ENCODE results near the gene SEMA3A. TPM values are rescaled to one million over a fixed set of nuclear protein-coding genes. Genes with fewer than 3 reads are reported as not detected.

Gene SEMA3A
- polyA plus RNA-seq, 1 donor from 2014 or later, result 22.8 TPM

- H3K4me2 ChIP-seq (ENCODE audit: low read length), result no peak overlapping the region
Measured at GRCh38 chr7:84104826-84105225, 89.8 kb downstream of the SEMA3A start.

GRCh38 chr7:84102213-84102612, 92.4 kb downstream of the SEMA3A start:
- H3F3A ChIP-seq (ENCODE audit: insufficient read depth, low read length, poor library complexity, severe bottlenecking), result no peaks in the 10 kb centered on the region
- H3K27me3 ChIP-seq (ENCODE audit: insufficient read depth, low read depth, low read length), result no peaks in the 10 kb centered on the region
- H2AFZ ChIP-seq (ENCODE audit: low read depth, low read length), result no peak overlapping the region
- no peaks in the 10 kb centered on the region for H3K9me2 ChIP-seq (ENCODE audit: insufficient read depth, low read length)
- no peak overlapping the region for H3K4me3 ChIP-seq (ENCODE audit: low read length)
- no peaks in the 10 kb centered on the region for H4K20me1 ChIP-seq (ENCODE audit: insufficient read depth)
- H3K4me2 ChIP-seq (ENCODE audit: low read length), result no peak overlapping the region
- H3K36me3 ChIP-seq (ENCODE audit: insufficient read depth, low read length), result no peaks in the 10 kb centered on the region
- no peaks in the 10 kb centered on the region for H3K79me2 ChIP-seq (replicated peaks; ENCODE audit: insufficient read depth, low read length)
- no peaks in the 10 kb centered on the region for H3K9me3 ChIP-seq (ENCODE audit: low read length)
- H3K27ac ChIP-seq (ENCODE audit: low read length), result no peak overlapping the region
- no peak overlapping the region for H3K9ac ChIP-seq (ENCODE audit: low read length)
- TF ChIP-seq TAF1 (IDR thresholded peaks at IDR 0.05; ENCODE audit: low read depth), result no peak
- TF ChIP-seq RAD21 (conservative IDR thresholded peaks at IDR 0.05), result no peak
- TF ChIP-seq EZH2 (IDR thresholded peaks at IDR 0.05; ENCODE audit: borderline replicate concordance, insufficient read depth, low read length, poor library complexity, severe bottlenecking), result no peak
- no peak for TF ChIP-seq SMC3 (conservative IDR thresholded peaks at IDR 0.05; ENCODE audit: poor library complexity)
- TF ChIP-seq REST (IDR thresholded peaks at IDR 0.05; ENCODE audit: borderline replicate concordance), result no peak
- no peak for TF ChIP-seq EP300 (conservative IDR thresholded peaks at IDR 0.05; ENCODE audit: poor library complexity, severe bottlenecking)

More at GRCh38 chr7:84104826-84105225, 89.8 kb downstream of the SEMA3A start:
- Histone ChIP-seq H4K20me1 (ENCODE audit: insufficient read depth) (no peaks in the 10 kb centered on the region), H2AFZ (ENCODE audit: low read depth, low read length) (no peak overlapping the region), H3K9me2 (ENCODE audit: insufficient read depth, low read length) (no peaks in the 10 kb centered on the region), H3K36me3 (ENCODE audit: insufficient read depth, low read length) (no peaks in the 10 kb centered on the region), H3K9me3 (ENCODE audit: low read length) (no peaks in the 10 kb centered on the region), H3K27ac (ENCODE audit: low read length) (no peak overlapping the region), H3K9ac (ENCODE audit: low read length) (no peak overlapping the region), H3K4me3 (ENCODE audit: low read length) (no peak overlapping the region), H3F3A (ENCODE audit: insufficient read depth, low read length, poor library complexity, severe bottlenecking) (no peaks in the 10 kb centered on the region), H3K79me2 (replicated peaks; ENCODE audit: insufficient read depth, low read length) (no peaks in the 10 kb centered on the region), H3K27me3 (ENCODE audit: insufficient read depth, low read depth, low read length) (no peaks in the 10 kb centered on the region)
- no peak for TF ChIP-seq MXI1 (conservative IDR thresholded peaks at IDR 0.05; ENCODE audit: poor library complexity, severe bottlenecking)
- no peak for TF ChIP-seq SMC3 (conservative IDR thresholded peaks at IDR 0.05; ENCODE audit: poor library complexity)
- TF ChIP-seq REST (IDR thresholded peaks at IDR 0.05; ENCODE audit: borderline replicate concordance), result no peak
- TF ChIP-seq TAF1 (IDR thresholded peaks at IDR 0.05; ENCODE audit: low read depth), result no peak
- TF ChIP-seq CTCF (IDR thresholded peaks at IDR 0.05; ENCODE audit: poor library complexity, severe bottlenecking), result no peak
- no peak for TF ChIP-seq EZH2 (IDR thresholded peaks at IDR 0.05; ENCODE audit: borderline replicate concordance, insufficient read depth, low read length, poor library complexity, severe bottlenecking)
- no peak for TF ChIP-seq EP300 (conservative IDR thresholded peaks at IDR 0.05; ENCODE audit: poor library complexity, severe bottlenecking)
- no peak for TF ChIP-seq RAD21 (conservative IDR thresholded peaks at IDR 0.05)
- TF ChIP-seq POLR2AphosphoS5 (IDR thresholded peaks at IDR 0.05), result no peak

Measured in neural cell (in vitro differentiated cells).